Testis (tissue), 3 donors: ENCODE data around the gene ZRANB3. TPM values are rescaled to one million over a fixed set of nuclear protein-coding genes. Genes with fewer than 3 reads are reported as not detected.
"Not testable (repeated sequence)": the region's sequence is repeated elsewhere in the genome, so short reads cannot be mapped to it uniquely, and the experiment has no call there.

Experiments used
- DNase-seq: peaks from one replicate; pipeline ENCODE4 v3.0.0-alpha.2; 2019
- H3K27ac ChIP-seq, 2 donors: fragments of 200-600 bp; sonication (generic); one replicate each; pipeline ENCODE4 v1.5.1; 2019
- H3K27me3 ChIP-seq: fragments of 200-600 bp; sonication (generic); one replicate; pipeline ENCODE4 v1.5.1; 2019
- H3K36me3 ChIP-seq: fragments of 200-600 bp; sonication (generic); one replicate; pipeline ENCODE4 v1.5.1; 2017; ENCODE audit warnings: low read depth; ENCODE audit errors: missing control alignments
- H3K4me1 ChIP-seq: fragments of 200-600 bp; sonication (generic); one replicate; pipeline ENCODE4 v1.5.1; 2019
- H3K4me3 ChIP-seq, 2 donors: fragments of 200-600 bp; sonication (generic); one replicate each; pipeline ENCODE4 v1.5.1; 2017 to 2019
- H3K9me3 ChIP-seq: fragments of 200-600 bp; sonication (generic); one replicate; pipeline ENCODE4 v1.5.1; 2017
- CTCF ChIP-seq, 3 experiments: fragments of 450-650 bp in 2 of 3; fragments of 200-600 bp in 1 of 3; sonication (generic) in 1 of 3; IDR thresholded peaks; one replicate each; pipeline ENCODE4 v1.5.1; 2016 to 2019; ENCODE audit warnings: antibody characterized with exemption in 3 of 3, mild to moderate bottlenecking in 2 of 3, moderate library complexity in 1 of 3
- POLR2A ChIP-seq: fragments of 450-650 bp; IDR thresholded peaks from one replicate; pipeline ENCODE4 v1.6.1; 2017; ENCODE audit warnings: antibody characterized with exemption, mild to moderate bottlenecking, moderate library complexity
- WGBS, 2 donors: methylation state at CpG; one replicate each; pipeline ENCODE4 v1.1.5; 2018; 5-methylcytosine and 5-hydroxymethylcytosine counted together
- intact Hi-C: fragments of 100-400 bp; cut with DNase I; formaldehyde crosslinking; loops from one replicate; pipeline ENCODE4 v1.15.1; 2023; ENCODE audit warnings: low total_unique reads
- polyA plus RNA-seq: library from polyadenylated mRNA; stranded (reverse); fragments of 350-450 nt; fragmentation: Illumina TruSeq; extraction: RNeasy Lipid Tissue Mini Kit (QIAGEN cat#74804); gene quantifications from one replicate; pipeline ENCODE4 v1.2.3, GENCODE V29; 2014; ENCODE audit warnings: low read depth, low replicate concordance; ENCODE audit not compliant: insufficient read depth
- total RNA-seq, 2 donors: library from RNA; depleted of rRNA; stranded (reverse); fragments of >200 nt; gene quantifications; one replicate each; pipeline ENCODE4 v1.2.3, GENCODE V29; 2016

ZRANB3 gene
- total and polyA plus RNA-seq, 3 donors from 2014 or later = 8.6 to 28.8 (median 19.3) TPM

GRCh38 chr2:135121016-135121657, 409.9 kb downstream of the ZRANB3 start:
- Histone ChIP-seq H3K36me3 (no peaks in the 10 kb centered on the region), H3K27me3 (no peaks in the 10 kb centered on the region), H3K4me1 (no peaks in the 10 kb centered on the region), H3K4me3 (no peak overlapping the region), H3K9me3 (no peaks in the 10 kb centered on the region), H3K27ac (no peak overlapping the region)
- 93 to 95% methylated on average over 2 of the region's 2 CpGs for WGBS, 2 donors
- no peak for TF ChIP-seq POLR2A
- TF ChIP-seq CTCF (IDR thresholded peaks at IDR 0.05) = no peak
- intact Hi-C loops = no loop called here
- no peak for DNase-seq

- Histone ChIP-seq H3K27me3 (no peaks in the 10 kb centered on the region), H3K36me3 (no peaks in the 10 kb centered on the region), H3K27ac (no peak overlapping the region), H3K9me3 (no peaks in the 10 kb centered on the region), H3K4me1 (no peaks in the 10 kb centered on the region), H3K4me3 (no peak overlapping the region)
- TF ChIP-seq CTCF (IDR thresholded peaks at IDR 0.05) = no peak
- no peak for TF ChIP-seq POLR2A
- intact Hi-C loops = no loop called here
- DNase-seq = no peak
These were observed 411.4 kb downstream of the ZRANB3 start for GRCh38 chr2:135119582-135119981.

GRCh38 chr2:135113322-135113721, 417.7 kb downstream of the ZRANB3 start:
- Histone ChIP-seq H3K4me1 (no peaks in the 10 kb centered on the region), H3K9me3 (no peaks in the 10 kb centered on the region), H3K27ac (no peak overlapping the region), H3K4me3 (no peak overlapping the region), H3K36me3 (no peaks in the 10 kb centered on the region), H3K27me3 (no peaks in the 10 kb centered on the region)
- 92 to 95% methylated on average over 3 of the region's 3 CpGs for WGBS, 2 donors
- intact Hi-C loops = no loop called here
- DNase-seq = no peak
- TF ChIP-seq POLR2A (no peak), CTCF (IDR thresholded peaks at IDR 0.05) (no peak)

GRCh38 chr2:135105513-135106316, 425.3 kb downstream of the ZRANB3 start:
- DNase-seq, H3K36me3 ChIP-seq, H3K4me3 ChIP-seq, H3K27ac ChIP-seq, H3K4me1 ChIP-seq, H3K27me3 ChIP-seq, H3K9me3 ChIP-seq, intact Hi-C loops: not testable (repeated sequence)
- WGBS, 2 donors = 70 to 87% methylated on average over 10 to 56 of the region's 56 CpGs

- Histone ChIP-seq H3K36me3 (no peaks in the 10 kb centered on the region), H3K4me3 (no peak overlapping the region), H3K27me3 (no peaks in the 10 kb centered on the region), H3K27ac (no peak overlapping the region), H3K9me3 (no peaks in the 10 kb centered on the region), H3K4me1 (no peaks in the 10 kb centered on the region)
- 58 to 80% methylated on average over 1 of the region's 1 CpG for WGBS, 2 donors
- DNase-seq = no peak
- intact Hi-C loops = no loop called here
- TF ChIP-seq POLR2A = no peak
- no peak for TF ChIP-seq CTCF (IDR thresholded peaks at IDR 0.05)
These were observed 427.2 kb downstream of the ZRANB3 start for GRCh38 chr2:135103843-135104242.
